Esophagus (tissue), 2 donors: ENCODE data around the gene TEX11. TPM values are rescaled to one million over a fixed set of nuclear protein-coding genes. Genes with fewer than 3 reads are reported as not detected.
"Not testable (repeated sequence)": the region's sequence is repeated elsewhere in the genome, so short reads cannot be mapped to it uniquely, and the experiment has no call there.

Source experiments
- H3K27ac ChIP-seq, 2 donors: one replicate each; pipeline ENCODE4 v1.5.1; 2013; ENCODE audit warnings: low read depth in 2 of 2, mild to moderate bottlenecking in 2 of 2, inconsistent platforms in 1 of 2, low read length in 1 of 2, moderate library complexity in 1 of 2
- H3K27me3 ChIP-seq, 2 donors: one replicate each; pipeline ENCODE4 v1.6.1; 2013; ENCODE audit warnings: low read length in 2 of 2, control low read depth in 1 of 2, mild to moderate bottlenecking in 1 of 2; ENCODE audit not compliant: insufficient read depth in 2 of 2, control insufficient read depth in 1 of 2
- H3K36me3 ChIP-seq, 2 donors: one replicate each; pipeline ENCODE4 v1.6.1; 2013; ENCODE audit warnings: low read length in 1 of 2; ENCODE audit not compliant: control insufficient read depth in 2 of 2, insufficient read depth in 2 of 2
- H3K4me1 ChIP-seq, 2 donors: one replicate each; pipeline ENCODE4 v1.6.1; 2013; ENCODE audit warnings: low read length in 1 of 2; ENCODE audit not compliant: control insufficient read depth in 2 of 2, insufficient read depth in 2 of 2
- H3K4me3 ChIP-seq, 2 donors: one replicate each; pipeline ENCODE4 v1.5.1; 2013; ENCODE audit warnings: low read length in 2 of 2, mild to moderate bottlenecking in 2 of 2, low read depth in 1 of 2, moderate library complexity in 1 of 2
- H3K9me3 ChIP-seq, 2 donors: one replicate each; pipeline ENCODE4 v1.6.1; 2013; ENCODE audit warnings: mild to moderate bottlenecking in 2 of 2, low read depth in 1 of 2, low read length in 1 of 2, moderate library complexity in 1 of 2; ENCODE audit not compliant: control insufficient read depth in 2 of 2, insufficient read depth in 1 of 2
- WGBS, 2 donors: extraction: QIAGEN DNeasy Blood & Tissue Kit; methylation state at CpG; one replicate each; pipeline ENCODE4 v1.1.7; 2013; 5-methylcytosine and 5-hydroxymethylcytosine counted together
- polyA plus RNA-seq, 2 donors: library from polyadenylated mRNA; stranded (reverse); fragments of 200-250 nt; gene quantifications; one replicate each; pipeline ENCODE4 v1.2.3, GENCODE V29; 2013
- donor health status: healthy with polysubstance abuse.
- donor health status: Bipolar disorder and iron deficiency.

Gene TEX11
- polyA plus RNA-seq, 2 donors, result not detected

- 84 to 94% methylated on average over 20 to 21 of the region's 21 CpGs for WGBS, 2 donors
- H3K27ac ChIP-seq, H3K9me3 ChIP-seq, H3K36me3 ChIP-seq, H3K27me3 ChIP-seq, H3K4me1 ChIP-seq, H3K4me3 ChIP-seq: not testable (repeated sequence)
These were observed 338.5 kb downstream of the TEX11 start for GRCh38 chrX:70569922-70570576.

DNA sequence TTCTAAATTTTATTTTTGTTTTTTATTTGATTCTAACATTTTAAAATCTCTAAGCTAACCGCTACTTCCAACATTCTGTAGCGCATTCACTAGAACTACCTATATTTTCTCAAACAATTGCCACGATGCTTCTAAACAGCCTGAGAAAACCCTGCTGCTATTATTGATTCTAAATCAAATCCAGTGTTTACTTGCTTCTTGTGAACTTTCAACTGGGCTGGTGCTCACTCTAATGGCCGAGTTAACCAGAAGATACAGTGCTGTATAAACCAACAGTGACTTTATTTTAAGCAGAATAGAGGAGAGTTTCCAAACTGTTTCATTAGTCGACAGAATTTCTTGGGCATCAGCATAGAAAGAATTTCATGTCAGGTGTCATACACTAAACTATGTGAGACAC, 353.6 kb downstream of the TEX11 start:
- Histone ChIP-seq H3K4me3 (no peak overlapping the region), H3K27me3 (no peaks in the 10 kb centered on the region), H3K4me1 (no peaks in the 10 kb centered on the region), H3K27ac (no peak overlapping the region), H3K36me3 (no peaks in the 10 kb centered on the region), H3K9me3 (no peaks in the 10 kb centered on the region)
- WGBS, 2 donors, result 56 to 70% methylated on average over 5 of the region's 5 CpGs

- Histone ChIP-seq H3K9me3 (no peaks in the 10 kb centered on the region), H3K27ac (no peak overlapping the region), H3K27me3 (no peaks in the 10 kb centered on the region), H3K4me1 (no peaks in the 10 kb centered on the region), H3K4me3 (no peak overlapping the region), H3K36me3 (no peaks in the 10 kb centered on the region)
- WGBS, 2 donors, result 5 to 31% methylated on average over 2 of the region's 2 CpGs
These were observed 354.0 kb downstream of the TEX11 start for GRCh38 chrX:70554523-70554922.

- Histone ChIP-seq H3K4me1 (no peaks in the 10 kb centered on the region), H3K36me3 (no peaks in the 10 kb centered on the region), H3K9me3 (no peaks in the 10 kb centered on the region), H3K27ac (no peak overlapping the region), H3K4me3 (no peak overlapping the region), H3K27me3 (no peaks in the 10 kb centered on the region)
- WGBS, 2 donors, result 2 to 17% methylated on average over 2 of the region's 2 CpGs
These were observed 354.4 kb downstream of the TEX11 start for GRCh38 chrX:70554081-70554480.

- WGBS, 2 donors, result 65 to 79% methylated on average over 1 of the region's 1 CpG
- H3K4me3 ChIP-seq, result no peak overlapping the region
- H3K36me3 ChIP-seq, result no peaks in the 10 kb centered on the region
- H3K4me1 ChIP-seq, result no peaks in the 10 kb centered on the region
- H3K27ac ChIP-seq, result no peak overlapping the region
- no peaks in the 10 kb centered on the region for H3K27me3 ChIP-seq
- no peaks in the 10 kb centered on the region for H3K9me3 ChIP-seq
These were observed 355.0 kb downstream of the TEX11 start for GRCh38 chrX:70553516-70553915.

DNA sequence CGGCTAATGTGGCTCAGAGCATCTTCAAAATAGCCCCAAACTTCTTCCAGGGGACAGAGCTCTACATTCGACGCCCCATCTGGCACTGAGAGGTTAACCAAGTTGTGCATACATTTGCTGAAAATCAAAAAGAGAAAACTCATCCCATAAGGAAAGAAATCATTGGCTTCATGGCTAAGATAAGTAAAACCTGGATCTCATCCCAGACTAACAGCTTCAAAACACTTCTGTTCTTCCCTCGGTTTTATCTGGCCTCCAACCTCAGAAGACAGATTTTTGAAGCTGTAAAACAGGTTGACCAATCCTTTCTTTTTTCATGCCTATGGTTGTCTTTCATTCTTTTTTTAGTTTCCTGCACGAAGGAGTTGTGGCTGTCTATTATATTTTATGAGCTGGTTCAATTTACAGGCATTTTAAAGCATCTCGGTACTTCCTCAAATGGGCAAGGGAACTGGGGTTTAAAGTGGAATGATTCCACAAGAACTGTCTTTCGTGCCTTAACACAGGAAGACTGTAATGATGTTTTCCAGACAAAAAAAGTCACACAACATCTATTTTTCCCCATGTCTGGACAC, 356.3 kb downstream of the TEX11 start:
- Histone ChIP-seq H3K4me1 (no peaks in the 10 kb centered on the region), H3K9me3 (no peaks in the 10 kb centered on the region), H3K27ac (no peak overlapping the region), H3K36me3 (no peaks in the 10 kb centered on the region), H3K4me3 (no peak overlapping the region), H3K27me3 (no peaks in the 10 kb centered on the region)
- WGBS, 2 donors, result 42 to 47% methylated on average over 7 of the region's 7 CpGs

- no peaks in the 10 kb centered on the region for H3K36me3 ChIP-seq
- no peak overlapping the region for H3K27ac ChIP-seq
- H3K27me3 ChIP-seq, result no peaks in the 10 kb centered on the region
- 75 to 80% methylated on average over 3 of the region's 3 CpGs for WGBS, 2 donors
- no peaks in the 10 kb centered on the region for H3K4me1 ChIP-seq
- H3K4me3 ChIP-seq, result no peak overlapping the region
- no peaks in the 10 kb centered on the region for H3K9me3 ChIP-seq
These were observed 359.1 kb downstream of the TEX11 start for GRCh38 chrX:70549429-70549828.

DNA sequence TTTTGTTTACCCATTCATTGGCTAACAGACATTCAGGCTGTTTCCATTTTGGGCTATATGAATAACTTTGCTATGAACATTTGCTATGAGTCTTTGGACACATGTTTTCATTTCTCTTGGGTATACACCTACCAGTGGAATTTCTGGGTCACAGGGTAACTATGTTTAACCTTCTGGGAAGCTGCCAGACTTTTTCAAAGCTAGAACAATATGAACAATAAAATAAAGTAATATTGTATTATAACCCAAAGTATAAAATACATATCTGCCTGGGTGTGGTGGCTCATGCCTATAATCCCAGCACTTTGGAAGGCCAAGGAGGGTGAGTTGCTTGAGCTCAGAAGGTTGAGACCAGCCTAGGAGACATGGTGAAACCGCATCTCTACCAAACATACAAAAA, 373.3 kb downstream of the TEX11 start:
- Histone ChIP-seq H3K4me3 (no peak overlapping the region), H3K9me3 (no peaks in the 10 kb centered on the region), H3K27me3 (peaks cover 0 to 4% of the 10 kb centered on the region in 2 donors), H3K4me1 (no peaks in the 10 kb centered on the region), H3K36me3 (no peaks in the 10 kb centered on the region), H3K27ac (no peak overlapping the region)
- 44 to 56% methylated on average over 1 of the region's 1 CpG for WGBS, 2 donors

DNA sequence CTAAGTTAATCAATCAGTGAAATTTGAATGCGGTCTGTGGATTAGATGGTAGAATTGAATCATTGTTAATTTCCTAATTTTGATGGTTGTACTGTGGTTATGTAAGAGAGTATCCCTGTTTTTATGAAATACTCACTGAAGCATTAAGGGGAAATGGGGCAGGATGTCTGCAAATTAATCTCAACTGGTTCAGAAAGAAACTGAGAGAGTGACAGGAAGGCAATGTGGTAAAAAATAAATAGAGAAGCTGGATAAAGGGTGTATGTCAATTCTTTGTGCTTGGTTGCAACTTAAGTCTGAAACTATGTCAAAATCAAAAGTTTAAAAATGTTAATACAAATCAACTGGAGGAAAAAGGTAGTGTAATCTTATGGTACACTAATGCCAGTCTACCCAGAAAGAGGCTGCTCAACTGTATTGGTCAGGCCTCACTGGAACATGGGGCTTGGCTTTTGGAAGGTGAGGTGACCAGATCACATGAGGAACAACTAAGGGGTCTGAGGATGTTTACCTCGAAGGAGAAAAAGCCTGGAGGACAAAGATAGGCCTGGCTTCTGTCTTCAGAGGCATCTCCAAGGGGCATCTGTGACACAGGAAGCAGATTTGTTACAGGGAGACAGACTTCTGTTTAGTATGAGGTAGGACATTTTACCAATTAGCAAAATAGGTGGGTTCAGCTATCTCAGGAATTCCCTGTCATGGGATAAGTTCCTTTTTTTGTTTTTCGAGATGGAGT, 380.7 kb downstream of the TEX11 start:
- H3K27ac ChIP-seq, result no peak overlapping the region
- H3K9me3 ChIP-seq, result no peaks in the 10 kb centered on the region
- no peaks in the 10 kb centered on the region for H3K27me3 ChIP-seq
- 52 to 70% methylated on average over 3 of the region's 3 CpGs for WGBS, 2 donors
- H3K36me3 ChIP-seq, result no peaks in the 10 kb centered on the region
- no peak overlapping the region for H3K4me3 ChIP-seq
- no peaks in the 10 kb centered on the region for H3K4me1 ChIP-seq

DNA sequence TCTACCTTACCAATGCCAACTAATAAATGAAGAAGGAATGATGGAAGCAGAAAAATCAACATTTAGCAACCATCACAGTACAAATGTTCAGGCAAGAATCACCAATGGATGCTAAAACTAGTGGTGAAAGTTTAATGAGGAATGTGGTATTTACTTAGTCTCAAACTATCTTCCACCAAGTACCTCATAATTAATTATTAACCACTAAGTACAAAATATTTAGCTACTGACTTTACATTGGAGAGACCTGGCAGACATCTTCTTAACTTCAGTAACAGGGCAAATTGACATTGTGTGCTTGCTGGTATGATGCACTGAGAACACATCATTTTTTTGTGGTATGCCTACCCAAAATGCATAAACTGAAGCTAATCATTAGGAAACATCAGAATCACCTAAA, 381.5 kb downstream of the TEX11 start:
- Histone ChIP-seq H3K9me3 (no peaks in the 10 kb centered on the region), H3K4me1 (no peaks in the 10 kb centered on the region), H3K4me3 (no peak overlapping the region), H3K27me3 (no peaks in the 10 kb centered on the region), H3K36me3 (no peaks in the 10 kb centered on the region), H3K27ac (no peak overlapping the region)
